Measurements from ENCODE around the gene PGP. TPM values are rescaled to one million over a fixed set of nuclear protein-coding genes. Genes with fewer than 3 reads are reported as not detected.

PGP gene
- total and polyA plus RNA-seq, 4 donors, result 3.4 to 9.9 (median 6.3) TPM

DNA sequence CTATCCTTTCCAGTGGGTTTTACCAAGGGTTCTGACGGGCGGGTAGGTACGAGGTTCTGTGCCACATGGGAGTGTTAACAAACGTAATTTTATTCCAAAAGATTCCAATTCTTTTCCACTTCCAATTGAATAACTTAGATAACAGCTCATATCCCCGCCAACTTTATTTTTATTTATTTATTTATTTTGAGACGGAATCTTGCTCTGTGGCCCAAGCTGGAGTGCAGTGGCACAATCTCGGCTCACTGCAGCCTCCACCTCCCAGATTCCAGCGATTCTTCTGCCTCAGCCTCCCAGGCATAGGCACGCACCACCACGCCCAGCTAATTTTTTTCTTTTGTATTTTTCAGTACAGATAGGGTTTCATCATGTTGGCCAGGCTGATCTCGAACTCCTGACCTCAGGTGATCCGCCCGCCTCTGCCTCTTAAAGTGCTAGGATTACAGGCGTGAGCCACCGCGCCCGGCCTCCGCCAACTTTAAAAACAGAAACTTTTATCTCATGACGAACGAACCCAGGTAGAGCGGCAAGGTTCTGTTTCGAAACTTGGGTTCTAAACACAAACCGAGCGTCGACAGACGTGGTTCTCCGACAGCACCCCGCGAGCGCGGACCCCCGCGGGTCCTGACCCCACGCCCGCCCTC is 36.1 kb upstream of the PGP start:
- WGBS, result 4% methylated on average over 35 of the region's 35 CpGs
- no peaks in the 10 kb centered on the region for H3K9me3 ChIP-seq (ENCODE audit: control insufficient read depth in 4 of 4, low read length in 3 of 4)
- no peaks in the 10 kb centered on the region for H3K27me3 ChIP-seq (ENCODE audit: control insufficient read depth in 4 of 4, insufficient read depth in 4 of 4, low read length in 3 of 4)
- peak overlapping the region; percentile 81 to 82 for H3K27ac ChIP-seq (ENCODE audit: low read depth in 1 of 2, low read length in 2 of 2)
- peaks cover 6 to 40% (median 37%) of the 10 kb centered on the region in 4 donors for H3K4me1 ChIP-seq (ENCODE audit: control insufficient read depth in 4 of 4, insufficient read depth in 4 of 4, low read length in 3 of 4)
- DNase-seq (ENCODE audit: low spot score), result no peak
- H3K9ac ChIP-seq (ENCODE audit: low read depth in 1 of 2, low read length in 2 of 2), result peak overlapping the region; percentile 34 to 84
- peak overlapping the region; percentile 76 to 92 (median 79) for H3K4me3 ChIP-seq (ENCODE audit: low read depth in 1 of 3, low read length in 3 of 3)
- H3K36me3 ChIP-seq (ENCODE audit: control insufficient read depth in 4 of 4, insufficient read depth in 3 of 4, low read depth in 1 of 4, low read length in 3 of 4), result peaks cover 7 to 24% (median 15%) of the 10 kb centered on the region in 4 donors
- TF ChIP-seq, protein P1, sequence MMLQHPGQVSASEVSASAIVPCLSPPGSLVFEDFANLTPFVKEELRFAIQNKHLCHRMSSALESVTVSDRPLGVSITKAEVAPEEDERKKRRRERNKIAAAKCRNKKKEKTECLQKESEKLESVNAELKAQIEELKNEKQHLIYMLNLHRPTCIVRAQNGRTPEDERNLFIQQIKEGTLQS (IDR thresholded peaks at IDR 0.05), result no peak
- TF ChIP-seq, protein P2, sequence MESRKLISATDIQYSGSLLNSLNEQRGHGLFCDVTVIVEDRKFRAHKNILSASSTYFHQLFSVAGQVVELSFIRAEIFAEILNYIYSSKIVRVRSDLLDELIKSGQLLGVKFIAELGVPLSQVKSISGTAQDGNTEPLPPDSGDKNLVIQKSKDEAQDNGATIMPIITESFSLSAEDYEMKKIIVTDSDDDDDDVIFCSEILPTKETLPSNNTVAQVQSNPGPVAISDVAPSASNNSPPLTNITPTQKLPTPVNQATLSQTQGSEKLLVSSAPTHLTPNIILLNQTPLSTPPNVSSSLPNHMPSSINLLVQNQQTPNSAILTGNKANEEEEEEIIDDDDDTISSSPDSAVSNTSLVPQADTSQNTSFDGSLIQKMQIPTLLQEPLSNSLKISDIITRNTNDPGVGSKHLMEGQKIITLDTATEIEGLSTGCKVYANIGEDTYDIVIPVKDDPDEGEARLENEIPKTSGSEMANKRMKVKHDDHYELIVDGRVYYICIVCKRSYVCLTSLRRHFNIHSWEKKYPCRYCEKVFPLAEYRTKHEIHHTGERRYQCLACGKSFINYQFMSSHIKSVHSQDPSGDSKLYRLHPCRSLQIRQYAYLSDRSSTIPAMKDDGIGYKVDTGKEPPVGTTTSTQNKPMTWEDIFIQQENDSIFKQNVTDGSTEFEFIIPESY (IDR thresholded peaks at IDR 0.05), result no peak
- TF ChIP-seq CTCF (IDR thresholded peaks at IDR 0.05; ENCODE audit: low read depth, low read length, missing input control) (no peak), RAD21 (IDR thresholded peaks at IDR 0.05) (no peak), EGR1 (IDR thresholded peaks at IDR 0.05; ENCODE audit: low read depth in 2 of 2) (no peak), RXRA (IDR thresholded peaks at IDR 0.05) (no peak), NR2F2 (IDR thresholded peaks at IDR 0.05) (no peak), JUND (IDR thresholded peaks at IDR 0.05) (no peak), HNF4G (IDR thresholded peaks at IDR 0.05) (no peak), SP1 (IDR thresholded peaks at IDR 0.05) (no peak)

GRCh38 chr16:2246301-2246885 is 31.8 kb upstream of the PGP start:
- H3K36me3 ChIP-seq (ENCODE audit: control insufficient read depth in 4 of 4, insufficient read depth in 3 of 4, low read depth in 1 of 4, low read length in 3 of 4), result peaks cover 13 to 46% (median 32%) of the 10 kb centered on the region in 4 donors

More at GRCh38 chr16:2246301-2246885, 31.8 kb upstream of the PGP start:
- H3K4me3 ChIP-seq (ENCODE audit: low read depth in 1 of 3, low read length in 3 of 3), result no peak overlapping the region
- TF ChIP-seq MAX (IDR thresholded peaks at IDR 0.05) (no peak), YY1 (IDR thresholded peaks at IDR 0.05) (no peak), EGR1 (IDR thresholded peaks at IDR 0.05; ENCODE audit: low read depth in 2 of 2) (no peak), CTCF (IDR thresholded peaks at IDR 0.05; ENCODE audit: low read depth, low read length, missing input control) (no peak), FOXA1 (IDR thresholded peaks at IDR 0.05) (no peak), RAD21 (IDR thresholded peaks at IDR 0.05) (no peak), RXRA (IDR thresholded peaks at IDR 0.05) (no peak)
- TF ChIP-seq, protein P2 (IDR thresholded peaks at IDR 0.05), result no peak
- H3K27me3 ChIP-seq (ENCODE audit: control insufficient read depth in 4 of 4, insufficient read depth in 4 of 4, low read length in 3 of 4), result no peaks in the 10 kb centered on the region
- WGBS, result 91% methylated on average over 18 of the region's 18 CpGs
- DNase-seq (ENCODE audit: low spot score), result no peak
- H3K27ac ChIP-seq (ENCODE audit: low read depth in 1 of 2, low read length in 2 of 2), result no peak overlapping the region
- no peaks in the 10 kb centered on the region for H3K9me3 ChIP-seq (ENCODE audit: control insufficient read depth in 4 of 4, low read length in 3 of 4)
- H3K9ac ChIP-seq (ENCODE audit: low read depth in 1 of 2, low read length in 2 of 2), result no peak overlapping the region
- peaks cover 4 to 20% (median 13%) of the 10 kb centered on the region in 4 donors for H3K4me1 ChIP-seq (ENCODE audit: control insufficient read depth in 4 of 4, insufficient read depth in 4 of 4, low read length in 3 of 4)
